NCI-H510A treated with DMSO at 0.1 percent for 48 hours (cell line): ENCODE results near the gene CCT8.
"Not testable (repeated sequence)": the region's sequence is repeated elsewhere in the genome, so short reads cannot be mapped to it uniquely, and the experiment has no call there.

Experiments used
- DNase-seq: peaks from one replicate; lab custom pipeline; 2025; lab: John Stamatoyannopoulos, UW

Gene CCT8

DNA sequence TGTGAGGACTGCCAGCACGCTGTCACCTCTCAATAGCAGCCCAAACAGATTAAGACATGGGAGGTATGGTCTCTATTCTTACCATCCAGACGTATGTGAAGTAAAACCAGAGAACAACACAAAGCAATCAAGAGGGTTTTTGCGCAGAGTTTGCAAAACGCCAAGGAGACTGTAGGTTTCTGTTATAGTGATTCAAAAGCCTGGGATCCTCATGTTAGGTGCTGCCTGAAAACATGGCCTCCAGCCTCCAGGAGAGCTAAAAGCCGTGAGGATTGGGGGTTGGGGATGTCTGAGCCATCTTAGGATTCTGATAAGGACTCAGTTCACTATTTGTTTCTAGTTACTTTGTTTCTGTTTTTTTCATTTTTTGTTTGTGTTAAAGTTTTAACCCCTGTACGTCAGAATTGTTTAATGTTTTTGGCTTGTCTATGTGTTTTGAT, 4.2 kb upstream of the CCT8 start:
- peak; percentile 52 for DNase-seq

DNA sequence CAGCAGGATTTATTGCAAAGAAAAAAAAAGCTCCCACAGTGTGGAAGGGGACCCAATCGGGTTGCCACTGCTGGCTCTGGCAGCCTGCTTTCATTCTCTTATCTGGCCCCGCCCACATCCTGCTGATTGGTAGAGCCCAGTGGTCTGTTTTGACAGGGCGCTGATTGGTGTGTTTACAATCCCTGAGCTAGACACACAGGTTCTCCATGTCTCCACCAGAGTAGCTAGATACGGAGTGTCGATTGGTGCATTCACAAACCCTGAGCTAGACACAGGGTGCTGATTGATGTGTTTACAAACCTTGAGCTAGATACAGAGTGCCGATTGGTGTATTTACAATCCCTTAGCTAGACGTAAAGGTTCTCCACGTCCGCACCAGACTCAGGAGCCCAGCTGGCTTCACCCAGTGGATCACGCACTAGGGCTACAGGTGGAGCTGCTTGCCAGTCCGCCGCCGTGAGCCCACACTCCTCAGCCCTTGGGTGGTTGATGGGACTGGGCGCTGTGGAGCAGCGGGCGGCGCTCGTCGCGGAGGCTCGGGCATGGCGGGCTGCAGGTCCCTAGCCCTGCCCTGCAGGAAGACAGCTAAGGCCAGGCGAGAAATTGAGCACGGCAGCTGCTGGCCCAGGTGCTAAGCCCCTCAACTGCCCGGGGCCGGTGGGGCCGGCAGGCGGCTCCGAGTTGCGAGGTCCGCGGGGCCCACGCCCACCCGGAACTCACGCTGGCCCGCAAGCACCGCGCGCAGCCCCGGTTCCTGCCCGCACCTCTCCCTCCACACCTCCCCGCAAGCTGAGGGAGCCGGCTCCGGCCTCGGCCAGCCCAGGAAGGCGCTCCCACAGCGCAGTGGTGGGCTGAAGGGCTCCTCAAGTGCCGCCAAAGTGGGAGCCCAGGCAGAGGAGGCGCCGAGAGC, 3.5 kb upstream of the CCT8 start:
- not testable (repeated sequence) for DNase-seq

DNA sequence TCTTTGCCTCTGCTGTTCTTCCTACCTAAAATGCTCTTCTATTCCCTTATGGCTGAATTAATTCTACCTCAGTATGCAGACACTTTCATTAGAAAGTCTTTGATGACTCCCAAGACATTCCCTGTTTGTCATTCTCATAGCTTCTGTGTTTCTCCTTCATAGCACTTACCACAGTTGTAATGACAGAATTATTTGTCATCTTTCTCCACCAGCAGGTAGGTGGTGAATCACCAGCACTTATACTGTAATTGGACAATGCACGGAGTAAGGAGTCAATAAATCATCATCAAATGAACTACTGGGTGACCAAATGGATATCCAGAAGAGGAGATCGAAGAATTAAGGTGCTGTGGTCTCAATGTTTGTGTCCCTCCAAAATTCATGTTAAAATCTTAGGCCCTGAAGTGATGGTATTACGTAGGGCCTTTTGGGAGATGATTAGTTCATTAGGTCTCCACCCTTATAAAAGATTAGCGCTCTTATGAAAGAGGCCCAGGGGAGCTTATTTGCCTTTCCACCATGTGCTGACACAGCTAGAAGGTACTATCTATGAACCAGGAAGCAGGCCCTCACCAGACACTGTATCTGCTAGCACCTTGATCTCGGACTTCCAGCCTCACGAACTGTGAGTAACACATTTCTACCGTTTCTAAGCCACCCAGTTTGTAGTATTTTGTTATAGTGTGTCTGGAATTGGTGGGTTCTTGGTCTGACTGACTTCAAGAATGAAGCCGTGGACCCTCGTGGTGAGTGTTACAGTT, 2.4 kb upstream of the CCT8 start:
- DNase-seq = no peak

DNA sequence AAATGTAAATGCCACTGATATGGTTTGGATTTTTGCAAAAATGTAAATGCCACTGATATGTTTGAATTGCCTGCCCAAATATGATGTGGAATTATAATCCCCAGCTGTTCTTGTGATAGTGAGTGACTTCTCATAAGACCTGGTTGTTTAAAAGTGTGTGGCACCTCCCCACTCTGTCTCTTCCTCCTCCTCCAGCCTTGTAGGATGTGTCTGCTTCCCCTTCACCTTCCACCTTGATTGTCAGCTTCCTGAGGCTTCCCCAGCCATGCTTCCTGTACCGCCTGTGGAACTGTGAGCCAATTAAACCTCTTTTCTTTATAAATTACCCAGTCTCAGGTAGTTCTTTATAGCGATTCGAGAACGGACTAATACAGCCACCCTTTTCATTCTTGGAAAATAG, 1.3 kb upstream of the CCT8 start:
- no peak for DNase-seq

DNA sequence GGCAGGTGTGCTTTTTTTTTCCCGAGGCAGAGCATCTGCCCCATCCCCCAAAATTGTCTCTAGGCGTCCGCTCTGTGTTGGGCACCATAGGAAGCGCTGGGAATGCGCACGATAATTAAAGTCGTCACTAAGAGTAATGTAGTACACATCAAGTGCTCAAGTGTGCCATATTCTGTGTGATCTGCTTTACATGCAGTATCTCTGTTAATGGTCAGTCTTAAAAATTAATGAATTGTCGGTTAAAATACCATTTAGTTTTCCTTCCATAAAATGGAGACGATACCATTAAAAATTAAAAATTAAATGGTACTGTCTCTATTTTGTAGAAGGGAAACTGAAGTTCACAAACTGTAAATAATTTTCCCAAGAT, 544 bp upstream of the CCT8 start:
- peak; percentile 72 for DNase-seq

DNA sequence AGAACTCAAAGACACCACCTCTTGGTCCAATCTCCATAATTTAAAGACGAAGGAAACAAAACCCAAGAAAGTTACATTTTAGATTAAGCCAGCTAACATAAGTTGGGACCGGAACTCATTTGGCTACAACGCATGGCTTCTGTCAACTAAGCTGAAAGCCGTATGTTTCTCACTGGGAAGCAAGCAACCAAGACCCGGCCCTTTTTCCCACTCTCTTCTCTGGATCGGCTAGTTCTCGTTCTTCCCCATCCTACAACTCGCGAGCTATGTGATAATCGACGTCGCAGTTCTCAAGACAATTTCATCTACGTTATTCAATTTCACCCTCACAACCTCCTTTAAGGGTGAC, 601 bp downstream of the CCT8 start:
- no peak for DNase-seq

DNA sequence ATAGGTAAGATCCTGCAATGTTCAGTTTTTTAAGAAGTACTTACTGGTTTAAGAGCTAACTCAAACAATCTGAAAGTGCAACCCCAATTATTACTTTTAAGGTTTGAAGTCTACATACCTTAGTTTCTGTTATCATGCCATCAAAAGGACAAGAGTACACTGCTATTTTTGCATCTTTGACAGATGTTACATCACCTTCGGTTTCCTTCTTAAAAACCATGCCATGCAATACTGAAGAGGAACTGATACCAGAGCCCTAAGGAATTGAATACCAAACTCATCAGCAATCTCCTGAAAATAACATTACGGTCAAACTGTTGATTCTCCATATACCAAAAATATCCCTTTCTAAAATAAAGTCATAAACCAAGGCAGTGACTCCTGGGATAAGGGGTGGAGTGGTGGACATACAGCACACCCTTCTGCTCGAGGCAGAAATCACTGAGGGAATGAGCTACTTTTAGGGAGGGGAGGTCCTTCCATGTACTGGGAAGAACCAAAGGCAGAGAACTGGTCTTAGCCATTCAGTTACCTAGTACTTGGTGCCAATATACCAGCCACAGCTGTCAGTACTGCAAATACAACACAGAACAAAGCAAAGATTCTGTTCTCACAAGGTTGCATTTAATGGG, 8.5 kb downstream of the CCT8 start:
- DNase-seq = no peak

DNA sequence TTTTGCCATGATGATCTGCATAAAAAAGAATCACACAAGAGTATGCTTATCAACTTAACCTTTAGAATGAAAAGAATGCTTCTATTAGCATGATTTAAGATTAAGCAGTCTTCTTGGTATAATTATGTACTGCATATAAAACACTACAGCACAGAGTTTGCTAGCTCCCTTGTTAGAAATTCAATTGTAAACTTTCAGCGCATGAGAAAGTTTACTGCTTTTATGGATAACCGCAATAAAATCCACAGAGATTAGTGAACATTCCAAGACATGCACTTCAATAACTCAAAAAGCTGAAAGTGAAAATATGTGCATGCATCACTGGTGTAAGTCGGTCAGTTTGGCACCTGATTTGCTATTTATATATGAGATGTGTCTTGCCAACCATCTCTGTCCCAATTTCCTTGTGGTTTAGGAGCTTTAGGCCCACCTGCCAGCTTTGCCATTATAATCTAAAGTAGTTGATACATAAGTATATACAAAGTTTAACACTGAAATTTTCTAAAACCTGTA, 16.9 kb downstream of the CCT8 start:
- no peak for DNase-seq

DNA sequence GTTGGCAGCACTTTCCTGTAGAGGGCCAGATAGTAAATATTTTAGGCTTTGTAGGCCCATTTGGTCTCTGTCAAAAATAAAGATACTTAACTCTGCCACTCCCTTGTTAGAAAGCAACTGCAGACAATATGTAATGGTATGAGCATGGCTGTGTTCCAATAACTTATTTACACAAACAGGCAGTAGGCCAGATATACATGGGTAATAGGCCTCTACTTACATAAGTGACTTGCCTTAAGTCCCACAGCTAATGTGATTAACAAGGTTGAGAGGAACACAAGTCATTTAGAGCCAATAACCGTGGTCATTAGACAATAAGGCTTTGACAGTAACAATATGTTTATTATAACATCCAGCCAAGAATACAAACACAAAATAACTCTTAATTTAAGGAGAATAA, 17.4 kb downstream of the CCT8 start:
- DNase-seq = no peak

DNA sequence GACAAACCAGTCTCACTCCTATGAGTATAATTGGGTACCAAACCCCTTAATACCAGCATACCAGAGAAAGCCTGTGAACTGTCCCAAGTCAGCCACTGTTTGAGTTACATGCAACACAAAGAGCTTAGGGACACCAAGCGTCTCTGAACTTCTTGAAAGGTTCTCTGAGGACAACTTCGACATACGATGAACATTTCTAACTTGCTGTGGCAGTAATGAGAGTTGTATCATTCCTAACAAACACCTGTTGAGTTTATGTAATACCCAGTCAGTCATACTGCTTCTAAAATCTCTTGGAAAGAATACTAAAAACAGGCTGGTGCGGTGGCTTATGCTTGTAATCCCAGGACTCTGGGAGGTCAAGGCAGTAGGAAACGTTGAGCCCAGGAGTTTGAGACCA, 18.4 kb downstream of the CCT8 start:
- no peak for DNase-seq

DNA sequence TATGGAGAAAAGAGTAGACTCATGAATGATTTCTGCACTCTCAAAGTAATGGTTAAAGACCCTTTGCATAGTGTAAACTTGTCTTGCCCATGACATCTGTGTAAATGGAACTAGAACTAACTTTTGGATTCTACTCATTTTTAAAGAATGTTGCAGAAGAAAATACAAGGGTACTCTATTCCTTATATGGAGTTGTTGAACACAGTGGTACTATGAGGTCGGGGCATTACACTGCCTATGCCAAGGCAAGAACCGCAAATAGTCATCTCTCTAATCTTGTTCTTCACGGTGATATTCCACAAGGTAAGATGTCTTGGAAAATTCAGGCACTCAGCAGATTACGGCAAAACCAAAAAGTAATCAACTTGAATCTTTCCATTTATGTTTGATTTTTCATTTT, 19.8 kb downstream of the CCT8 start:
- DNase-seq = no peak

DNA sequence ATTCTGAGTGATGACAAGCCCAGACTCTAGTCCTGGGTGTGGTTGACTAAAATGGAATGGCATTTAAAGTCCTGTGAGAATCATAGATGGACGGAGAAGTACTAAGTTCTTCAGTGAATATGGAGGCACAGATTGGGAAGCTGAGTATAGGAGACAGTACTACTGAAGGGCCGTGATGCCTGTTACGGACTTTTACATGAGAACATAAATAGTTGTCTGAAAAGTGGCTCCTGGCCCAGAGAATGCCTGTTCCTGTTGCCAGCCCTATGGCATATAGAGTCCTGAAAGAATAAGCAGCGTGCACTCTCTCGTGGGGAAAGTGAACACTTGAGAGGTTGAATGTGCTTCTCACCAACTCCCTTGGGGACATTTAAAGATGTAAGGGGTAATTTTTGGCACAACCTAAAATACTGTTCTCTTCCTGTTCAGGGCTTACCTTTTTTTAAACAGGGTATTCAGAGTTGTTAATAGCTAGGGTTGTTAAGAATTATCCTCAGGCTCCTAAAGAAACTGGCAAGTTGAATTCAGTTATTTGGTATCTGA, 20.4 kb downstream of the CCT8 start:
- DNase-seq = no peak

DNA sequence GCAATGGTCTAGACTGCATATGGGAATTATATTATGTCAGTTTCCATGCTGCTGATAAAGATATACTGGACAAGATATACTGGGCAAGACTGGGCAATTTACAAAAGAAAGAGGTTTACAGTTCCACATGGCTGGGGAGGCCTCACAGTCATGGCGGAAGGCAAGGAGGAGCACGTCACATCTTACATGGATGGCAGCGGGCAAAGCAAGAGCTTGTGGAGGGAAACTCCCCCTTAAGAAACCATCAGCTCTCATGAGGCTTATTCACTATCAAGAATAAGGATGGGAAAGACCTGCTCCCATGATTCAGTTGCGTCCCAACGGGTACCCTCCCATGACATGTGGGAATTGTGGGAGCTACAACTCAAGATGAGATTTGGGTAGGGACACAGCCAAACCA, 21.2 kb downstream of the CCT8 start:
- no peak for DNase-seq

DNA sequence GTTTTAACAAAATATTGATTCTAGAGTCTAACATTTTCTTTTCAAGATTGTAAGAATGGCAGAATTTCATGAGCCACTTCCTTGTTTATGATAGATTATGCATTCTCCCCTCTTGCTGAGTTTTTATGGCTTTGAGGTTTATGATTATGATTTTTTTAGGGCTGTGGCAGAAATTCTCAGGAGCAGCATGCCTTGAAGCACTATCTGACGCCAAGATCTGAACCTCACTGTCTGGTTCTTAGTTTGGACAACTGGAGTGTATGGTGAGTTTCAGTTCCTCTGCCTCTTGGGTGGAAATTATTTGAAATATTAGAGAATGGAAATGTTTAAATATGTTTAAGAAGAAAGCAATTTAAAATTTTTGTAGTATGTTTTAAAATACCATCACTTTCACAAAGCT, 38.8 kb downstream of the CCT8 start:
- DNase-seq = no peak

DNA sequence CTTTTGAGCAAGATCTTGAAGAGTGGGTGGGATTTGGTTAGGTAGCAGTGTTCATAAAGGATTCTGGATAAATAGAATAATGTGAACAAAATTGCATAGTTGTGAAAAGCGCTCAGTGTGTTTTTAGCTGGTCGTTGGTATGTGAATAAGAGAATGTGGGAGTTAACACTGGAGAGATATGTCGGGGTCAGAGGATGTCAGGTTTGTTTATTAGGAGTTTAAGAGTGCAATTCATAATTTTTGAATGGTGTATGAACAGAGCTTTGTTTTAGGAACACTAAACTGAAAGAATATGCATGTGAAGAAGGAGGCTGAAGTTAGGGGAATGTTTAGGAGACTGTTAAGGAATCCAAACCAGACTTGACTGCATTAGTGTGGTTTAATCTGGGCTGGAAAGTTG, 39.6 kb downstream of the CCT8 start:
- no peak for DNase-seq

DNA sequence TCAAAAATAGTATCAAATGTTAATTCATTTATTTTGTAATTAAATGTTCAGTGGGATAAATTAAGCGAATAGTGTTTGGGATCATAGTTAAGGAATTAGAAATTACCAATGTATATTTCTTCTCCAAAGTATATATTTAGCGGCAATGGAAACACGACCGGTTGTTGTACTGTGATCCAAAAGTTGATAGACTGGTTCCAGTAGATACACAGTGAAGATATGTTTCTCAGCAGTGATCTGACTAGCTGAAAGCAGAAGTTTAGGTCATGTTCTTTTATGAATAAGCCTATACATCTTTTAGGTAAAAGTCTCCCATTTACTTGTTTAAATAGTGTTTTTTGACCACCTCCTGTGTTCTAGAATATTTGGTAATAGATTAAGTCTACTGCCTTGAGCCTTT, 40.1 kb downstream of the CCT8 start:
- DNase-seq = no peak

DNA sequence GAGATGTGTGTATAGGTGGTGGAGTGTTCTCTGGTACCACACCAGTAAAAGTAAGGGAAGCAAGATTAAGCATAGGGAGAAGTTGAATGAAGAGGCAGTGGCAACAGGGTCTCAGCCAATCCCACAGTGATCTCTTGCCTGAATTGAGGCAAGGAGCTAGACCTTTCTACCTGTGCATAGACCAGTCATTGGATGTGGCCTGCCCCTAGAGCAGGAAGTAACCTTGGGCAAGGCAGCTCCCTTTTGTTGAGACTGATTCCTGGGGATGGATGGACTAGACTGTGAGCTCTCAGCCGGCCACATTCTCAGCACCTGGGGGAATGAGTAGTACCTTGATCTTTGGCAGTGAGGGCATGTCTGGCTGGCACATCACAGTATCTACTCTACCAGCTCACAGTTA, 42.5 kb downstream of the CCT8 start:
- no peak for DNase-seq

DNA sequence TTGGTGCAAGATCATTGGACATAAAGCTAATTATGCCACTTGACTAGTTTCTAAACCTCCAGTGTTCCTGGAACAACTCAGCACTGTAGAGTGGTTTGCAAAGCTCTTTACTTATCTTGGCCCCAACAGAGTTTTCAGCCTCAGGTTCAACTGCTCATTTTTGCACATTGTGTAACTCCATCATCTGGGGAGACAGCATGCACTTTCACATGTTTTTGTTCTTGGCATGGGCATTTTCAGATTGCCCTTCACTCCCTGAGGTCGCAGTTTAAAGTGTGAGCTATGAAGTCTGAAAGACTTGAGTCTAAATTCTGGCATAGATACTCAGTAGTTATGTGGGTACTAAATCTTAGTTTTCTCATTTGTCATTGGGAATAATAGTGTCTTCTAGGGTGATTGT, 43.9 kb downstream of the CCT8 start:
- DNase-seq = no peak

DNA sequence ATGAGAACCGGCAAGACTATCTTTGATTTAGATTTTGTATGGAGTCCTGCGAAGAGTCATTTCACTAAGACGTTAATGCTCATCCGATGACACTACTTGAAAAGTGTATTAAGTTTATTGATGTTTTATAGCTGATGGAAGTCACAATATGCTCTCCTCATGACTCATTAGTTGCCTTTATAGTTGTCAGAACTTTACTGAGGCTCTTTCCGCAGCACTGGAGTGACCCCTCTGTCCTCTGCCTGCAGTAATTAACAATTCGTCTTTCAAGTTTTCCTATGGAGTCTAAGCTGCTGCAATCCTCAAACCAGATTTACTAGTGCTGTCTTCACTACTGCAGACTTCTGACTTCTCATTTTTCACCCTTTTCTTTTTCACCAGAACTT, 48.1 kb downstream of the CCT8 start:
- DNase-seq = no peak

DNA sequence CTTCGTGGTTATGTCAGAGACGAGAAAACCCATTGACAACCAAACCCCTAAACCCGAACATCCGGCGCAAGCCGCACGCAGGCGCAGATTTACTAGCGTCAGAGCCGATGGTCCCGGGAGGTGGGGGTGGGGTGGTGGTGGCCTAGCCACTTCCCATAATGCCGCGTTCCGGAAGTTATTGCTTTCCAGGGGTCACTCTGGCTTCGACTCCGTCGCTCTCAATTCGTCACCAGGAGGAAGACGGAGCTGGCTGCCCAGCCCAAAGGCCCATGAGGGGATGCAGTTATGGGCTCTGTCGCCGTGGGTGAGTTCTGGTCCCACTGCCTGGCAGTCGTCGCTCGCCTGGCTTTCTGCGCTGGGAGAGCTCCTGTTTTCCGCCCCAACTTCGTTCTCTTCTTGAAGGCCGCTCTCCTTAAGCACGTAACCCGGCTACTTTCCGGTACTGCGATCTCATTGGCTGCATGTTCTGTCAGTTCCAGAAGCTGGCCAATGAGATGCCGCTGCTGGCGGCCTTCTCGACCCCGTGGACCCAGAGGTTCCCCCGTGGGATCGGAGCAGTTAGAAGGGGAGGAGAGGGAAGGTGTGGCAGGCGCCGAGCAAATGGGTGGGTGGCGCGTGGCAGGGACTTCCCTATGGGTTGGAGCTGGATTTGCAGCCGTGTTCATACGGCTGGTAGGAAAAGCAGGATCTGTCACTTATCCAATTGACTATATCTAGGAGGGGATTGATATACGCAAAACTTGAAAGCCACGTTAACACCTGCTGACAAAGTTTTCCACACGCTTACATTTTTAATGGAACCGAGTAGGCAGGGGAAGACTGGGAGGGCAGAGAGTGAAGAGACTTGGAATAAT, 48.7 kb downstream of the CCT8 start, which contains the start of gene USP16:
TSS of gene USP16 (plus strand) at position 195 of the 854 bp plus-strand sequence. CDS start 3,246 bp downstream, outside the sequence.
- DNase-seq = peak; percentile 97

DNA sequence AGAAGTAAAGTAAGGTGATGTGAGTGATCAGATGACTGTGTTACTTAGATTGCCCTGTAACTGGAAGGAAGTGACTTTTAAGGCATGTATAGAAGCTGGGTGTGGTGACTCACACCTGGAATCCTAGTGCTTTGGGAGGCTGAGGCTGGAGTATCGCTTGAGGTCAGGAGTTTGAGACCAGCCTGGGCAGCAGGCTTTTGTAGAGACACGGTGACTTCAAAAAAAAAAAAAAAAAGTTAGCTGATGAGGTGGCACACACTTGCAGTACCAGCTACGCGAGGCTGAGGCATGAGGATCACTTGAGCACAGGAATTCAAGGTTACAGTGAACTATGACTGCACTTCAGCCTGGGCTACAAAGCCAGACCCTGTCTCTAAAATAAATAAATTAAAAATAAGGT, 51.3 kb downstream of the CCT8 start:
- DNase-seq = no peak
